HCT116 (cell line): ENCODE data around the gene BBS9. TPM values are rescaled to one million over a fixed set of nuclear protein-coding genes. Genes with fewer than 3 reads are reported as not detected.

Experiments used
- ATAC-seq: fragments of 200-7000 bp; cut with Tn5 transposase; 2 replicates; pipeline ENCODE4 v1.9.1; 2020; ENCODE audit warnings: mild to moderate bottlenecking, moderate library complexity
- BruUV-seq: library from RNA; stranded (reverse); fragments of 400-500 nt; replicated peaks from 2 replicates; lab custom pipeline; 2021; lab: Mats Ljungman, UMichigan
- CTCF ChIA-PET: fragments of 300-600 bp; sonication (Branson Sonifier 250); formaldehyde crosslinking; loops from one replicate; lab custom pipeline; 2021; ENCODE audit warnings: antibody characterized with exemption; lab: Charles Lee
- POLR2A ChIA-PET: fragments of 300-600, 350-600 bp; sonication (Branson Sonifier 250); formaldehyde crosslinking; loops from one replicate; lab custom pipeline; 2021; ENCODE audit warnings: antibody characterized with exemption; lab: Charles Lee
- RAD21 ChIA-PET, 2 experiments: fragments of 300-600 bp; sonication (Branson Sonifier 250); formaldehyde crosslinking; loops; one replicate each; lab custom pipeline; 2023; ENCODE audit warnings: low total read pairs in 2 of 2; ENCODE audit not compliant: uncharacterized antibody in 2 of 2, unreplicated experiment in 2 of 2, low non-redundant PET in 1 of 2; lab: Charles Lee
- DNase-seq: peaks from one replicate; pipeline ENCODE4 v3.0.0-alpha.2; 2010; ENCODE audit warnings: low read depth, low spot score
- H2AFZ ChIP-seq: fragments of 200-600 bp; shearing (Covaris generic), sonication (generic); 2 replicates; pipeline ENCODE4 v1.6.1; 2017; ENCODE audit warnings: low read depth, mixed run types, mixed read lengths, antibody characterized with exemption, low read length; ENCODE audit not compliant: poor library complexity, severe bottlenecking
- H3K27ac ChIP-seq: 2 replicates; pipeline ENCODE4 v1.5.1; 2012; ENCODE audit warnings: low read depth, low read length
- H3K27me3 ChIP-seq: fragments of 200-600 bp; sonication (generic); 2 replicates; pipeline ENCODE4 v1.6.1; 2016; ENCODE audit warnings: mixed run types, low read length, mixed read lengths; ENCODE audit not compliant: insufficient read depth
- H3K36me3 ChIP-seq, 2 experiments: fragments of 200-500 bp in 1 of 2; fragments of 200-600 bp in 1 of 2; sonication (Bioruptor generic) in 1 of 2; sonication (generic) in 1 of 2; 2 replicates each; pipeline versions ENCODE4 v1.5.1 to v1.6.1; 2014 to 2016; ENCODE audit warnings: low read length in 2 of 2, inconsistent platforms in 1 of 2, mixed read lengths in 1 of 2, mixed run types in 1 of 2; ENCODE audit not compliant: insufficient read depth in 2 of 2, control insufficient read depth in 1 of 2
- H3K4me1 ChIP-seq, 2 experiments: fragments of 200-600 bp in 1 of 2; sonication (generic) in 1 of 2; 2 replicates each; pipeline versions ENCODE4 v1.5.1 to v1.6.1; 2012 to 2017; ENCODE audit warnings: low read length in 2 of 2, inconsistent platforms in 1 of 2, mild to moderate bottlenecking in 1 of 2, mixed read lengths in 1 of 2, mixed run types in 1 of 2, moderate library complexity in 1 of 2; ENCODE audit not compliant: insufficient read depth in 2 of 2, control insufficient read depth in 1 of 2
- H3K4me2 ChIP-seq: fragments of 200-600 bp; sonication (generic); 2 replicates; pipeline ENCODE4 v1.6.1; 2017; ENCODE audit warnings: mixed run types, low read length, mixed read lengths
- H3K4me3 ChIP-seq, 2 experiments: fragments of 200-600 bp in 1 of 2; sonication (generic) in 1 of 2; replicated peaks in 1 of 2; 2 replicates each; pipeline ENCODE4 v1.5.1; 2011 to 2016; ENCODE audit warnings: low read length in 2 of 2, control low read depth in 1 of 2, low read depth in 1 of 2, mild to moderate bottlenecking in 1 of 2, mixed read lengths in 1 of 2, mixed run types in 1 of 2
- H3K79me2 ChIP-seq: fragments of 200-600 bp; sonication (generic); 2 replicates; pipeline ENCODE4 v1.6.1; 2017; ENCODE audit warnings: mild to moderate bottlenecking, mixed run types, low read length, moderate library complexity, mixed read lengths; ENCODE audit not compliant: insufficient read depth
- H3K9ac ChIP-seq: fragments of 200-600 bp; sonication (generic); 2 replicates; pipeline ENCODE4 v1.6.1; 2016; ENCODE audit warnings: low read length, mixed read lengths
- H3K9me2 ChIP-seq: fragments of 200-600 bp; sonication (generic), shearing (Covaris generic); 2 replicates; pipeline ENCODE4 v1.6.1; 2017; ENCODE audit warnings: mixed run types, mild to moderate bottlenecking, moderate library complexity; ENCODE audit not compliant: insufficient read depth
- H3K9me3 ChIP-seq, 2 experiments: fragments of 200-500 bp in 1 of 2; fragments of 200-600 bp in 1 of 2; sonication (Bioruptor generic) in 1 of 2; sonication (generic) in 1 of 2; 2 replicates each; pipeline ENCODE4 v1.6.1; 2014 to 2017; ENCODE audit warnings: low read length in 2 of 2, mixed read lengths in 2 of 2, inconsistent platforms in 1 of 2, low read depth in 1 of 2, mild to moderate bottlenecking in 1 of 2, mixed run types in 1 of 2, moderate library complexity in 1 of 2; ENCODE audit not compliant: control insufficient read depth in 1 of 2, insufficient read depth in 1 of 2
- H4K20me1 ChIP-seq: fragments of 200-600 bp; sonication (generic), shearing (Covaris generic); 2 replicates; pipeline ENCODE4 v1.6.1; 2017; ENCODE audit warnings: mixed run types, mild to moderate bottlenecking, moderate library complexity; ENCODE audit not compliant: insufficient read depth
- EGR1 ChIP-seq: IDR thresholded peaks from 2 replicates; pipeline ENCODE4 v1.6.1; 2012; ENCODE audit warnings: low read depth
- ELF1 ChIP-seq: IDR thresholded peaks from 2 replicates; pipeline ENCODE4 v1.6.1; 2012; ENCODE audit warnings: low read depth, borderline replicate concordance
- EZH2 ChIP-seq: fragments of 200-600 bp; sonication (generic); IDR thresholded peaks from 2 replicates; pipeline ENCODE4 v1.6.1; 2017; ENCODE audit warnings: antibody characterized with exemption, mixed run types
- EZH2phosphoT487 ChIP-seq: fragments of 200-600 bp; IDR thresholded peaks from 2 replicates; pipeline ENCODE4 v1.6.1; 2018; ENCODE audit warnings: antibody characterized with exemption, borderline replicate concordance
- FOSL1 ChIP-seq: IDR thresholded peaks from 2 replicates; pipeline ENCODE4 v1.6.1; 2012; ENCODE audit warnings: low read depth
- RAD21 ChIP-seq: IDR thresholded peaks from 2 replicates; pipeline ENCODE4 v1.6.1; 2012; ENCODE audit warnings: low read depth, mild to moderate bottlenecking
- SP1 ChIP-seq: IDR thresholded peaks from 2 replicates; pipeline ENCODE4 v1.6.1; 2012; ENCODE audit warnings: low read depth
- ZNF274 ChIP-seq: fragments of 200-500 bp; sonication (Bioruptor generic); IDR thresholded peaks from 2 replicates; pipeline ENCODE4 v1.6.1; 2014; ENCODE audit warnings: mild to moderate bottlenecking, low read depth, low read length, inconsistent platforms
- intact Hi-C: fragments of 100-400 bp; cut with micrococcal nuclease; formaldehyde crosslinking; loops from 2 replicates; pipeline ENCODE4 v1.10.0; 2022
- total RNA-seq: library from RNA; stranded (reverse); gene quantifications from one replicate; pipeline ENCODE4 v1.2.1, GENCODE V29; 2021; ENCODE audit not compliant: unreplicated experiment
- TF ChIP-seq, protein P1 (sequence below): IDR thresholded peaks from 2 replicates; pipeline ENCODE4 v1.6.1; 2011; ENCODE audit warnings: mild to moderate bottlenecking, low read length, moderate library complexity; ENCODE audit not compliant: insufficient replicate concordance; ENCODE audit errors: extremely low read depth
- TF ChIP-seq, protein P2 (sequence below), 3 experiments: fragments of 200-600 bp in 1 of 3; sonication (generic) in 1 of 3; IDR thresholded peaks in 2 of 3; conservative IDR thresholded peaks in 1 of 3; 2 replicates each; pipeline ENCODE4 v1.5.1; 2012 to 2017; ENCODE audit warnings: low read depth in 2 of 3, low read length in 2 of 3, antibody characterized with exemption in 1 of 3, borderline replicate concordance in 1 of 3, control low read depth in 1 of 3, mild to moderate bottlenecking in 1 of 3, mixed read lengths in 1 of 3, mixed run types in 1 of 3, moderate library complexity in 1 of 3; ENCODE audit not compliant: insufficient read depth in 1 of 3

The BBS9 gene
- total RNA-seq, 1 experiment from 2014 or later = 7.1 TPM

GRCh38 chr7:33578166-33578565, 448.8 kb downstream of the BBS9 start:
- CTCF ChIA-PET = no interaction called here
- Histone ChIP-seq H3K79me2 (no peaks in the 10 kb centered on the region), H4K20me1 (no peaks in the 10 kb centered on the region), H3K9me2 (no peaks in the 10 kb centered on the region), H2AFZ (no peak overlapping the region), H3K27ac (no peak overlapping the region), H3K4me1 (no peaks in the 10 kb centered on the region), H3K27me3 (no peaks in the 10 kb centered on the region), H3K36me3 (no peaks in the 10 kb centered on the region), H3K9ac (no peak overlapping the region), H3K9me3 (no peaks in the 10 kb centered on the region), H3K4me2 (no peak overlapping the region), H3K4me3 (no peak overlapping the region)
- DNase-seq (no peak), ATAC-seq (no peak)
- POLR2A ChIA-PET = no interaction called here
- TF ChIP-seq ZNF274 = no peak
- no peak for TF ChIP-seq SP1
- TF ChIP-seq EZH2phosphoT487 = no peak
- TF ChIP-seq, protein P1, sequence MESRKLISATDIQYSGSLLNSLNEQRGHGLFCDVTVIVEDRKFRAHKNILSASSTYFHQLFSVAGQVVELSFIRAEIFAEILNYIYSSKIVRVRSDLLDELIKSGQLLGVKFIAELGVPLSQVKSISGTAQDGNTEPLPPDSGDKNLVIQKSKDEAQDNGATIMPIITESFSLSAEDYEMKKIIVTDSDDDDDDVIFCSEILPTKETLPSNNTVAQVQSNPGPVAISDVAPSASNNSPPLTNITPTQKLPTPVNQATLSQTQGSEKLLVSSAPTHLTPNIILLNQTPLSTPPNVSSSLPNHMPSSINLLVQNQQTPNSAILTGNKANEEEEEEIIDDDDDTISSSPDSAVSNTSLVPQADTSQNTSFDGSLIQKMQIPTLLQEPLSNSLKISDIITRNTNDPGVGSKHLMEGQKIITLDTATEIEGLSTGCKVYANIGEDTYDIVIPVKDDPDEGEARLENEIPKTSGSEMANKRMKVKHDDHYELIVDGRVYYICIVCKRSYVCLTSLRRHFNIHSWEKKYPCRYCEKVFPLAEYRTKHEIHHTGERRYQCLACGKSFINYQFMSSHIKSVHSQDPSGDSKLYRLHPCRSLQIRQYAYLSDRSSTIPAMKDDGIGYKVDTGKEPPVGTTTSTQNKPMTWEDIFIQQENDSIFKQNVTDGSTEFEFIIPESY = no peak
- no peak for TF ChIP-seq RAD21
- no peak for TF ChIP-seq EZH2
- TF ChIP-seq FOSL1 = no peak
- TF ChIP-seq EGR1 = no peak
- TF ChIP-seq ELF1 = no peak
- TF ChIP-seq, protein P2, sequence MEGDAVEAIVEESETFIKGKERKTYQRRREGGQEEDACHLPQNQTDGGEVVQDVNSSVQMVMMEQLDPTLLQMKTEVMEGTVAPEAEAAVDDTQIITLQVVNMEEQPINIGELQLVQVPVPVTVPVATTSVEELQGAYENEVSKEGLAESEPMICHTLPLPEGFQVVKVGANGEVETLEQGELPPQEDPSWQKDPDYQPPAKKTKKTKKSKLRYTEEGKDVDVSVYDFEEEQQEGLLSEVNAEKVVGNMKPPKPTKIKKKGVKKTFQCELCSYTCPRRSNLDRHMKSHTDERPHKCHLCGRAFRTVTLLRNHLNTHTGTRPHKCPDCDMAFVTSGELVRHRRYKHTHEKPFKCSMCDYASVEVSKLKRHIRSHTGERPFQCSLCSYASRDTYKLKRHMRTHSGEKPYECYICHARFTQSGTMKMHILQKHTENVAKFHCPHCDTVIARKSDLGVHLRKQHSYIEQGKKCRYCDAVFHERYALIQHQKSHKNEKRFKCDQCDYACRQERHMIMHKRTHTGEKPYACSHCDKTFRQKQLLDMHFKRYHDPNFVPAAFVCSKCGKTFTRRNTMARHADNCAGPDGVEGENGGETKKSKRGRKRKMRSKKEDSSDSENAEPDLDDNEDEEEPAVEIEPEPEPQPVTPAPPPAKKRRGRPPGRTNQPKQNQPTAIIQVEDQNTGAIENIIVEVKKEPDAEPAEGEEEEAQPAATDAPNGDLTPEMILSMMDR (IDR thresholded peaks at IDR 0.05 in 2 of 3, conservative IDR thresholded peaks at IDR 0.05 in 1 of 3; ENCODE audit: borderline replicate concordance in 1 of 3, insufficient read depth in 1 of 3, low read depth in 2 of 3, low read length in 2 of 3) = no peak
- BruUV-seq = no TSS peak
- intact Hi-C loops = no loop called here
- RAD21 ChIA-PET = no interaction called here
